H1 (cell line): ENCODE measurements around the gene TOMM6.

Experiments used
- BCL11A ChIP-seq, 2 experiments: IDR thresholded peaks; one replicate each; pipeline ENCODE4 v1.6.1; 2011; ENCODE audit warnings: low read depth in 2 of 2, low read length in 2 of 2, mild to moderate bottlenecking in 2 of 2
- EP300 ChIP-seq, 2 experiments: IDR thresholded peaks; 1 replicate in 1 of 2; 2 replicates in 1 of 2; pipeline ENCODE4 v1.6.1; 2011 to 2012; ENCODE audit warnings: low read depth in 2 of 2, low read length in 2 of 2, mild to moderate bottlenecking in 2 of 2, borderline replicate concordance in 1 of 2, inconsistent platforms in 1 of 2, moderate library complexity in 1 of 2
- KDM1A ChIP-seq: fragments of 200-600, 300-600 bp; sonication (generic); IDR thresholded peaks from 2 replicates; pipeline ENCODE4 v1.7.1; 2016; ENCODE audit warnings: mild to moderate bottlenecking, low read length, borderline replicate concordance
- POLR2A ChIP-seq, 2 experiments: IDR thresholded peaks; 1 replicate in 1 of 2; 2 replicates in 1 of 2; pipeline ENCODE4 v1.6.1; 2011; ENCODE audit warnings: low read depth in 2 of 2, low read length in 2 of 2, mild to moderate bottlenecking in 2 of 2; ENCODE audit errors: control extremely low read depth in 1 of 2
- SP4 ChIP-seq: IDR thresholded peaks from 2 replicates; pipeline ENCODE4 v1.6.1; 2012; ENCODE audit warnings: low read length, inconsistent platforms
- SRF ChIP-seq: IDR thresholded peaks from 2 replicates; pipeline ENCODE4 v1.6.1; 2011; ENCODE audit warnings: mild to moderate bottlenecking, low read depth, low read length, moderate library complexity
- TF ChIP-seq, protein P1 (sequence below), 3 experiments: IDR thresholded peaks; 1 replicate in 2 of 3; 2 replicates in 1 of 3; pipeline versions ENCODE4 v1.5.1 to v1.6.1; 2011; ENCODE audit warnings: low read length in 3 of 3, mild to moderate bottlenecking in 3 of 3, inconsistent platforms in 2 of 3, low read depth in 1 of 3, moderate library complexity in 1 of 3; ENCODE audit not compliant: insufficient read depth in 1 of 3; ENCODE audit errors: control extremely low read depth in 1 of 3
- TF ChIP-seq, protein P2 (sequence below): IDR thresholded peaks from 2 replicates; pipeline ENCODE4 v1.6.1; 2011; ENCODE audit warnings: low read depth, mild to moderate bottlenecking, low read length; ENCODE audit not compliant: insufficient read depth
- TF ChIP-seq, protein P3 (sequence below): IDR thresholded peaks from 2 replicates; pipeline ENCODE4 v1.6.1; 2012; ENCODE audit warnings: inconsistent platforms

DNA sequence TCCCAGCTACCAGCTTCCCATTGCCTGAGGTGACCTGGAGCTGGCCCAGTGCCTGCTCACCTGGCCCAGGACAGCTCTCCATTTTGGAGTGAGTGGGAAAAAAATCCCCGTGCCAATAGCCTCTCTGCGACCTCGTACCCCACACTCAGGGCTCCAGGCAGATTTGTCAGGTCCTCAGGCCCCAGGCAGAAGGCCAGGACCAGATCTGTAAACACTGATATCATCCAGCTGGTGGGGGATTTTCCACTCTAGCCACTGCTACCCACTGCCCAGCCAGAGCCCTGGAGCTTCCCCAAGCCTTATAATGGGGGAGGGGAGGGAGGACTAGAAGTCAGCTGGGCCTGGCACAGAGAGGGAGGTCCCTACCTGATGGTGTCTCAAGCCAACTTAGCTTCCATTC, 39.0 kb upstream of the TOMM6 start:
- TF ChIP-seq, protein P1, sequence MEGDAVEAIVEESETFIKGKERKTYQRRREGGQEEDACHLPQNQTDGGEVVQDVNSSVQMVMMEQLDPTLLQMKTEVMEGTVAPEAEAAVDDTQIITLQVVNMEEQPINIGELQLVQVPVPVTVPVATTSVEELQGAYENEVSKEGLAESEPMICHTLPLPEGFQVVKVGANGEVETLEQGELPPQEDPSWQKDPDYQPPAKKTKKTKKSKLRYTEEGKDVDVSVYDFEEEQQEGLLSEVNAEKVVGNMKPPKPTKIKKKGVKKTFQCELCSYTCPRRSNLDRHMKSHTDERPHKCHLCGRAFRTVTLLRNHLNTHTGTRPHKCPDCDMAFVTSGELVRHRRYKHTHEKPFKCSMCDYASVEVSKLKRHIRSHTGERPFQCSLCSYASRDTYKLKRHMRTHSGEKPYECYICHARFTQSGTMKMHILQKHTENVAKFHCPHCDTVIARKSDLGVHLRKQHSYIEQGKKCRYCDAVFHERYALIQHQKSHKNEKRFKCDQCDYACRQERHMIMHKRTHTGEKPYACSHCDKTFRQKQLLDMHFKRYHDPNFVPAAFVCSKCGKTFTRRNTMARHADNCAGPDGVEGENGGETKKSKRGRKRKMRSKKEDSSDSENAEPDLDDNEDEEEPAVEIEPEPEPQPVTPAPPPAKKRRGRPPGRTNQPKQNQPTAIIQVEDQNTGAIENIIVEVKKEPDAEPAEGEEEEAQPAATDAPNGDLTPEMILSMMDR (IDR thresholded peaks at IDR 0.05; ENCODE audit: control extremely low read depth in 1 of 3, insufficient read depth in 1 of 3, low read depth in 1 of 3, low read length in 3 of 3) = no peak
- TF ChIP-seq, protein P2, sequence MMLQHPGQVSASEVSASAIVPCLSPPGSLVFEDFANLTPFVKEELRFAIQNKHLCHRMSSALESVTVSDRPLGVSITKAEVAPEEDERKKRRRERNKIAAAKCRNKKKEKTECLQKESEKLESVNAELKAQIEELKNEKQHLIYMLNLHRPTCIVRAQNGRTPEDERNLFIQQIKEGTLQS = no peak
- TF ChIP-seq BCL11A (IDR thresholded peaks at IDR 0.05; ENCODE audit: low read depth in 2 of 2, low read length in 2 of 2) (no peak), SP4 (no peak), KDM1A (no peak), POLR2A (IDR thresholded peaks at IDR 0.05; ENCODE audit: control extremely low read depth in 1 of 2, low read depth in 2 of 2, low read length in 2 of 2) (no peak), EP300 (IDR thresholded peaks at IDR 0.05; ENCODE audit: borderline replicate concordance in 1 of 2, low read depth in 2 of 2, low read length in 2 of 2) (no peak), SRF (no peak)
- TF ChIP-seq, protein P3, sequence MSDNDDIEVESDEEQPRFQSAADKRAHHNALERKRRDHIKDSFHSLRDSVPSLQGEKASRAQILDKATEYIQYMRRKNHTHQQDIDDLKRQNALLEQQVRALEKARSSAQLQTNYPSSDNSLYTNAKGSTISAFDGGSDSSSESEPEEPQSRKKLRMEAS = no peak
